ENCODE data around the gene HOXA4. TPM values are rescaled to one million over a fixed set of nuclear protein-coding genes. Genes with fewer than 3 reads are reported as not detected.

HOXA4 gene
- total and polyA plus RNA-seq, 2 of the 4 experiments (the other 2 are of a cell fraction): 0.36 to 8.0 TPM

- H3K4ac ChIP-seq (ENCODE audit: low read depth, low read length): peak within 1 kb of the TSS; percentile 80
- 0% methylated on average over 55 of the region's 86 CpGs; no CpG with 5 or more reads in 1 of the 2 experiments for WGBS, 2 experiments (ENCODE audit: extremely low coverage in 2 of 2, insufficient read length in 1 of 2)
- TSS peak; percentile 81 for BruUV-seq (replicated peaks)
- peak within 1 kb of the TSS; percentile 58 to 84 for H4K8ac ChIP-seq (ENCODE audit: low read depth in 2 of 2, low read length in 2 of 2)
- peak; percentile 100 for DNase-seq
- H3K9me1 ChIP-seq (ENCODE audit: insufficient read depth, low read length): no peaks in the 10 kb centered on the region
- peak within 1 kb of the TSS; percentile 93 for H3K4me3 ChIP-seq (ENCODE audit: insufficient read depth, low read depth, low read length)
- peak within 1 kb of the TSS; percentile 82 for H2AK9ac ChIP-seq (replicated peaks; ENCODE audit: low read depth, low read length, poor library complexity)
- H2AK5ac ChIP-seq (ENCODE audit: low read depth, low read length): 0 out of 2 replicates have a peak within 1 kb of the TSS, but pooled peaks have one; percentile 5
- H4K5ac ChIP-seq (ENCODE audit: low read depth, low read length): peak within 1 kb of the TSS; percentile 76
- peak within 1 kb of the TSS; percentile 89 for H2BK5ac ChIP-seq (ENCODE audit: low read depth, low read length, poor library complexity, severe bottlenecking)
- in situ Hi-C loops (cut with MboI; ENCODE audit: low sequenced_read_pairs): loop anchor here (5.0 to 10.0 kb wide), 3 partner anchors 41 to 948 kb away; partner anchors contain the start of gene HOXA2
- CTCF ChIA-PET: interaction anchor here (0.7 to 2.0 kb wide), 23 partner anchors 11 to 777 kb away, joined by 3 to 9 read pairs (median 4); no protein-coding TSS in a partner anchor
- H3K4me2 ChIP-seq (ENCODE audit: low read depth, low read length): peak within 1 kb of the TSS; percentile 94
- H3K36me3 ChIP-seq (ENCODE audit: control insufficient read depth, insufficient read depth, low read length): peaks cover 9% of the 10 kb centered on the region
- peak within 1 kb of the TSS; percentile 76 for H4K91ac ChIP-seq (ENCODE audit: insufficient read depth, low read depth, low read length)
- peak within 1 kb of the TSS; percentile 93 for H3K27ac ChIP-seq (ENCODE audit: insufficient read depth, low read length)
- peak within 1 kb of the TSS; percentile 81 for H2BK120ac ChIP-seq (ENCODE audit: low read depth, low read length)
- H3K79me1 ChIP-seq (ENCODE audit: low read depth in 1 of 2, low read length in 2 of 2): peaks cover 9 to 38% of the 10 kb centered on the region in 2 experiments; a peak in 3 of 4 replicates
- peak within 1 kb of the TSS; percentile 3; the same call in 1 of the 2 replicates for H2BK20ac ChIP-seq (ENCODE audit: low read depth, low read length)
- peak within 1 kb of the TSS; percentile 92 for H3K56ac ChIP-seq (ENCODE audit: extremely low read depth, insufficient read depth, low read length)
- intact Hi-C loops (cut with micrococcal nuclease): loop anchor here (1.0 to 5.0 kb wide), 4 partner anchors 457 to 1281 kb away; no protein-coding TSS in a partner anchor
- no peaks in the 10 kb centered on the region for H3K9me3 ChIP-seq (ENCODE audit: control insufficient read depth, insufficient read depth, low read length)
- POLR2A ChIA-PET (ENCODE audit: unreplicated experiment): interaction anchor here (1.3 kb wide), 1 partner anchor 35 kb away, joined by 5 read pairs; no protein-coding TSS in a partner anchor
- H4K20me1 ChIP-seq (ENCODE audit: insufficient read depth, low read length): no peaks in the 10 kb centered on the region
- peak within 1 kb of the TSS; percentile 95 for H3K14ac ChIP-seq (replicated peaks; ENCODE audit: low read depth, low read length)
- ATAC-seq (ENCODE audit: low read depth): peak; percentile 64
- H2AFZ ChIP-seq (replicated peaks; ENCODE audit: low read length, poor library complexity): peak within 1 kb of the TSS; percentile 90
- H3K18ac ChIP-seq (ENCODE audit: low read depth, low read length): peak within 1 kb of the TSS; percentile 93
- dilution Hi-C loops (cut with HindIII; ENCODE audit: low sequenced_read_pairs, unreplicated experiment): no loop called here
- H3K23ac ChIP-seq (ENCODE audit: low read depth, low read length): peak within 1 kb of the TSS; percentile 92
- H3K9ac ChIP-seq (ENCODE audit: low read depth, low read length): peak within 1 kb of the TSS; percentile 89
- H3K27me3 ChIP-seq (ENCODE audit: control insufficient read depth, insufficient read depth, low read length): no peaks in the 10 kb centered on the region
- H2BK15ac ChIP-seq (ENCODE audit: low read depth, low read length): peak within 1 kb of the TSS; percentile 33; the same call in 2 of the 3 replicates
- H3K4me1 ChIP-seq (ENCODE audit: control insufficient read depth, insufficient read depth, low read length): peaks cover 16% of the 10 kb centered on the region
- no peak for TF ChIP-seq ELK1 (IDR thresholded peaks at IDR 0.05; ENCODE audit: borderline replicate concordance, low read depth, low read length)
- peak; percentile 98 for TF ChIP-seq CTCF (conservative IDR thresholded peaks at IDR 0.05; ENCODE audit: low read depth, low read length)
- TF ChIP-seq FOS (IDR thresholded peaks at IDR 0.05; ENCODE audit: low read depth, low read length): peak; percentile 35; the same call in 1 of the 2 replicates
- TF ChIP-seq BHLHE40 (IDR thresholded peaks at IDR 0.05; ENCODE audit: low read depth, low read length): peak; percentile 95
- TF ChIP-seq NFE2L2 (IDR thresholded peaks at IDR 0.05; ENCODE audit: low read depth, low read length): no peak
- peak; percentile 75 for TF ChIP-seq SMC3 (IDR thresholded peaks at IDR 0.05; ENCODE audit: low read depth, low read length)
- TF ChIP-seq USF2 (IDR thresholded peaks at IDR 0.05; ENCODE audit: low read depth, low read length): peak; percentile 90
- no peak for TF ChIP-seq CHD1 (IDR thresholded peaks at IDR 0.05; ENCODE audit: low read depth, low read length)
- peak; percentile 92 for TF ChIP-seq MAZ (IDR thresholded peaks at IDR 0.05; ENCODE audit: borderline replicate concordance, low read depth, low read length)
- peak; percentile 98 for TF ChIP-seq CEBPB (IDR thresholded peaks at IDR 0.05; ENCODE audit: low read depth, low read length)
- peak; percentile 58; the same call in 1 of the 2 replicates for TF ChIP-seq MXI1 (IDR thresholded peaks at IDR 0.05; ENCODE audit: borderline replicate concordance, low read depth, low read length)
These were observed 12.7 kb upstream of the HOXA4 start, which contains the start of gene HOXA5 for GRCh38 chr7:27143023-27143949. HOXA5 (minus strand) TSS chr7:27143681; CDS start chr7:27143607, 74 bp downstream.

All from IMR-90 (cell line).